H9 (cell line): ENCODE data around the gene C5orf15. TPM values are rescaled to one million over a fixed set of nuclear protein-coding genes. Genes with fewer than 3 reads are reported as not detected.

Source experiments
- DNase-seq: peaks from one replicate; pipeline ENCODE4 v3.0.0-alpha.2; 2017
- H2AFZ ChIP-seq: one replicate; pipeline ENCODE4 v1.6.1; 2013; ENCODE audit warnings: mild to moderate bottlenecking, low read length, control low read depth, moderate library complexity
- H2AK5ac ChIP-seq: 2 replicates; pipeline ENCODE4 v1.6.1; 2013; ENCODE audit warnings: low read length, control low read depth, mixed read lengths; ENCODE audit not compliant: insufficient read length
- H2BK120ac ChIP-seq: one replicate; pipeline ENCODE4 v1.6.1; 2013; ENCODE audit warnings: low read depth, mild to moderate bottlenecking, low read length, control low read depth, inconsistent platforms; ENCODE audit not compliant: poor library complexity, severe bottlenecking
- H2BK12ac ChIP-seq: 2 replicates; pipeline ENCODE4 v1.6.1; 2013; ENCODE audit warnings: low read length, control low read depth, mixed read lengths, low read depth; ENCODE audit not compliant: insufficient read length
- H2BK15ac ChIP-seq: 2 replicates; pipeline ENCODE4 v1.6.1; 2013; ENCODE audit warnings: low read depth, low read length, control low read depth
- H2BK20ac ChIP-seq: one replicate; pipeline ENCODE4 v1.6.1; 2013; ENCODE audit warnings: low read depth, mild to moderate bottlenecking, low read length, control low read depth, inconsistent platforms; ENCODE audit not compliant: poor library complexity, severe bottlenecking
- H2BK5ac ChIP-seq: 2 replicates; pipeline ENCODE4 v1.6.1; 2013; ENCODE audit warnings: low read length, control low read depth, mixed read lengths; ENCODE audit not compliant: insufficient read length
- H3K14ac ChIP-seq: 2 replicates; pipeline ENCODE4 v1.6.1; 2013; ENCODE audit warnings: low read length, control low read depth; ENCODE audit not compliant: insufficient read depth
- H3K18ac ChIP-seq: 2 replicates; pipeline ENCODE4 v1.6.1; 2013; ENCODE audit warnings: low read depth, mild to moderate bottlenecking, mixed read lengths, low read length, control low read depth; ENCODE audit not compliant: insufficient read length
- H3K23ac ChIP-seq: 2 replicates; pipeline ENCODE4 v1.6.1; 2013; ENCODE audit warnings: low read length, control low read depth, mixed read lengths, low read depth; ENCODE audit not compliant: insufficient read length
- H3K23me2 ChIP-seq: 2 replicates; pipeline ENCODE4 v1.6.1; 2013; ENCODE audit warnings: low read depth, mild to moderate bottlenecking, mixed read lengths, low read length, control low read depth; ENCODE audit not compliant: insufficient read length, poor library complexity, severe bottlenecking
- H3K27ac ChIP-seq: 2 replicates; pipeline ENCODE4 v1.5.1; 2013; ENCODE audit warnings: low read length, control low read depth, mixed read lengths, low read depth; ENCODE audit not compliant: insufficient read length
- H3K27me3 ChIP-seq: 2 replicates; pipeline ENCODE4 v1.6.1; 2013; ENCODE audit warnings: low read length, control low read depth, inconsistent platforms; ENCODE audit not compliant: insufficient read depth
- H3K4ac ChIP-seq: 2 replicates; pipeline ENCODE4 v1.6.1; 2013; ENCODE audit warnings: low read depth, mild to moderate bottlenecking, control low read depth, inconsistent platforms, low read length, moderate library complexity
- H3K4me1 ChIP-seq: 2 replicates; pipeline ENCODE4 v1.6.1; 2013; ENCODE audit warnings: low read length, control low read depth, inconsistent platforms; ENCODE audit not compliant: insufficient read depth
- H3K4me2 ChIP-seq: 2 replicates; pipeline ENCODE4 v1.6.1; 2013; ENCODE audit warnings: low read length, control low read depth, mixed read lengths; ENCODE audit not compliant: insufficient read length, insufficient read depth
- H3K56ac ChIP-seq: 2 replicates; pipeline ENCODE4 v1.6.1; 2013; ENCODE audit warnings: low read depth, mild to moderate bottlenecking, mixed read lengths, low read length, control low read depth; ENCODE audit not compliant: insufficient read length
- H3K79me1 ChIP-seq: 2 replicates; pipeline ENCODE4 v1.6.1; 2013; ENCODE audit warnings: low read depth, mild to moderate bottlenecking, moderate library complexity, low read length, control low read depth, inconsistent platforms; ENCODE audit not compliant: insufficient read depth, poor library complexity, severe bottlenecking
- H3K79me2 ChIP-seq: 2 replicates; pipeline ENCODE4 v1.6.1; 2013; ENCODE audit warnings: low read length, control low read depth, inconsistent platforms; ENCODE audit not compliant: insufficient read depth
- H3K9ac ChIP-seq: 2 replicates; pipeline ENCODE4 v1.6.1; 2013; ENCODE audit warnings: low read length, control low read depth, mixed read lengths; ENCODE audit not compliant: insufficient read length; ENCODE audit errors: extremely low read depth
- H3K9me3 ChIP-seq: one replicate; pipeline ENCODE4 v1.6.1; 2013; ENCODE audit warnings: low read depth, low read length, inconsistent platforms; ENCODE audit not compliant: control insufficient read depth
- H3T11ph ChIP-seq: one replicate; pipeline ENCODE4 v1.6.1; 2013; ENCODE audit warnings: mild to moderate bottlenecking, low read length, control low read depth, inconsistent platforms
- H4K20me1 ChIP-seq: one replicate; pipeline ENCODE4 v1.6.1; 2013; ENCODE audit not compliant: control insufficient read depth, insufficient read length, insufficient read depth
- H4K5ac ChIP-seq: 2 replicates; pipeline ENCODE4 v1.6.1; 2013; ENCODE audit warnings: low read depth, mild to moderate bottlenecking, mixed read lengths, low read length, control low read depth; ENCODE audit not compliant: insufficient read length
- H4K8ac ChIP-seq: replicated peaks from 2 replicates; pipeline ENCODE4 v1.6.1; 2013; ENCODE audit warnings: low read length, control low read depth, mixed read lengths, low read depth; ENCODE audit not compliant: insufficient read length
- H4K91ac ChIP-seq: 2 replicates; pipeline ENCODE4 v1.6.1; 2013; ENCODE audit warnings: low read depth, mild to moderate bottlenecking, moderate library complexity, mixed read lengths, low read length, control low read depth; ENCODE audit not compliant: insufficient read length
- H3K27ac Mint-ChIP-seq, 3 experiments: 2 replicates in 2 of 3; 3 replicates in 1 of 3; pipeline ENCODE4 v1.8.0; 2020 to 2021; ENCODE audit warnings: mixed read lengths in 3 of 3, mild to moderate bottlenecking in 1 of 3, moderate library complexity in 1 of 3
- H3K27me3 Mint-ChIP-seq: 2 replicates; pipeline ENCODE4 v1.8.0; 2021; ENCODE audit warnings: low read depth, mild to moderate bottlenecking, moderate library complexity, mixed read lengths
- H3K36me3 Mint-ChIP-seq, 3 experiments: 2 replicates in 2 of 3; 3 replicates in 1 of 3; pipeline ENCODE4 v1.8.0; 2020 to 2021; ENCODE audit warnings: low read depth in 3 of 3, mixed read lengths in 3 of 3; ENCODE audit not compliant: insufficient read depth in 1 of 3
- H3K4me1 Mint-ChIP-seq, 2 experiments: 2 replicates each; pipeline ENCODE4 v1.8.0; 2020; ENCODE audit warnings: mixed read lengths in 2 of 2
- H3K4me3 Mint-ChIP-seq, 2 experiments: 2 replicates in 1 of 2; 3 replicates in 1 of 2; pipeline ENCODE4 v1.8.0; 2020 to 2021; ENCODE audit warnings: mild to moderate bottlenecking in 2 of 2, mixed read lengths in 2 of 2, moderate library complexity in 1 of 2
- H3K9me3 Mint-ChIP-seq, 2 experiments: 2 replicates in 1 of 2; 3 replicates in 1 of 2; pipeline ENCODE4 v1.8.0; 2020; ENCODE audit warnings: mild to moderate bottlenecking in 2 of 2, mixed read lengths in 2 of 2, moderate library complexity in 1 of 2
- CTCF ChIP-seq: fragments of 200-600 bp; sonication (generic); conservative IDR thresholded peaks from 3 replicates; pipeline ENCODE4 v1.8.0; 2021; ENCODE audit warnings: antibody characterized with exemption, mild to moderate bottlenecking
- WGBS: extraction: QIAGEN DNeasy Blood & Tissue Kit; methylation state at CpG from one replicate; pipeline ENCODE4 v1.1.7; 2013; ENCODE audit warnings: missing lambda C conversion rate, low lambda C conversion rate, mixed read lengths; ENCODE audit not compliant: insufficient read length; ENCODE audit errors: extremely low coverage; 5-methylcytosine and 5-hydroxymethylcytosine counted together
- total RNA-seq: library from RNA; stranded (reverse); gene quantifications from 2 replicates; pipeline ENCODE4 v1.2.1, GENCODE V29; 2021

Gene C5orf15
- total RNA-seq, 1 experiment from 2014 or later, result 33.4 TPM

- DNase-seq, result no peak
- Histone ChIP-seq H3T11ph (no peak overlapping the region), H3K4me2 (no peak overlapping the region), H3K4ac (no peak overlapping the region), H4K20me1 (peaks cover 5% of the 10 kb centered on the region), H3K79me1 (peaks cover 16% of the 10 kb centered on the region), H4K5ac (no peak overlapping the region), H3K18ac (no peak overlapping the region), H2BK20ac (no peak overlapping the region), H2AFZ (no peak overlapping the region), H3K23me2 (no peaks in the 10 kb centered on the region), H3K27me3 (no peaks in the 10 kb centered on the region), H4K8ac (no peak overlapping the region), H3K23ac (no peak overlapping the region), H4K91ac (no peak overlapping the region), H3K4me1 (peaks cover 6% of the 10 kb centered on the region; the same call in 1 of the 2 replicates), H2BK5ac (no peak overlapping the region), H3K14ac (no peak overlapping the region), H3K9ac (no peak overlapping the region), H3K79me2 (peaks cover 63% of the 10 kb centered on the region), H3K9me3 (no peaks in the 10 kb centered on the region), H2BK120ac (no peak overlapping the region), H2BK12ac (no peak overlapping the region), H2BK15ac (no peak overlapping the region), H2AK5ac (no peak overlapping the region), H3K56ac (no peak overlapping the region), H3K27ac (no peak overlapping the region)
- H3K4me3 Mint-ChIP-seq, result no peak overlapping the region; a peak in 1 of 5 replicates
- no peak for TF ChIP-seq CTCF
- H3K4me1 Mint-ChIP-seq, result peaks cover 33 to 35% of the 10 kb centered on the region in 2 experiments
- H3K36me3 Mint-ChIP-seq, result peaks cover 6 to 16% (median 15%) of the 10 kb centered on the region in 3 experiments; a peak in 6 of 7 replicates
- no peaks in the 10 kb centered on the region for H3K27me3 Mint-ChIP-seq
- H3K27ac Mint-ChIP-seq, result peak overlapping the region; percentile 33 to 82 (median 37); a peak in 5 of 7 replicates
- no CpG with 5 or more reads among the region's 6 CpGs for WGBS
- H3K9me3 Mint-ChIP-seq, result no peaks in the 10 kb centered on the region; a peak in 1 of 5 replicates
These were observed 26.5 kb upstream of the C5orf15 start for GRCh38 chr5:133994990-133995333.
